GM18858 (cell line): Measurements from ENCODE around the gene SEPTIN11.
A peak's percentile ranks its signal among the peaks of the same experiment; 100 is the strongest.

Experiments used
- ATAC-seq: cut with Tn5 transposase; IDR thresholded peaks from one replicate; pipeline ENCODE4 v1.9.1; 2021; ENCODE audit not compliant: unreplicated experiment

The SEPTIN11 gene

GRCh38 chr4:76977736-76978350 is 28.3 kb downstream of the SEPTIN11 start:
- ATAC-seq: no peak

GRCh38 chr4:76979236-76979635 is 29.7 kb downstream of the SEPTIN11 start:
- ATAC-seq: no peak

GRCh38 chr4:76980261-76980660 is 30.7 kb downstream of the SEPTIN11 start:
- ATAC-seq: no peak

GRCh38 chr4:76981644-76982043 is 32.1 kb downstream of the SEPTIN11 start:
- ATAC-seq: no peak

GRCh38 chr4:76982638-76983584 is 33.4 kb downstream of the SEPTIN11 start:
- no peak for ATAC-seq

- peak; percentile 50 for ATAC-seq
Observed at GRCh38 chr4:76984127-76984526, 34.6 kb downstream of the SEPTIN11 start.

- no peak for ATAC-seq
Observed at GRCh38 chr4:76984788-76985211, 35.2 kb downstream of the SEPTIN11 start.

- ATAC-seq: no peak
Observed at GRCh38 chr4:76987153-76987591, 37.6 kb downstream of the SEPTIN11 start.

- no peak for ATAC-seq
Observed at GRCh38 chr4:76987685-76988084, 38.1 kb downstream of the SEPTIN11 start.

- ATAC-seq: no peak
Observed at GRCh38 chr4:76989391-76990061, 40.0 kb downstream of the SEPTIN11 start.

- ATAC-seq: no peak
Observed at GRCh38 chr4:76990288-76991080, 40.9 kb downstream of the SEPTIN11 start.

GRCh38 chr4:76991161-76991660 is 41.7 kb downstream of the SEPTIN11 start:
- ATAC-seq: no peak

GRCh38 chr4:76993787-76994641 is 44.5 kb downstream of the SEPTIN11 start:
- ATAC-seq: peak; percentile 76

GRCh38 chr4:76995776-76996175 is 46.2 kb downstream of the SEPTIN11 start:
- ATAC-seq: no peak

GRCh38 chr4:76996445-76996844 is 46.9 kb downstream of the SEPTIN11 start:
- no peak for ATAC-seq

GRCh38 chr4:76997077-76997476 is 47.5 kb downstream of the SEPTIN11 start:
- no peak for ATAC-seq

- ATAC-seq: no peak
Observed at GRCh38 chr4:76997532-76997931, 48.0 kb downstream of the SEPTIN11 start.

- no peak for ATAC-seq
Observed at GRCh38 chr4:76998251-76998901, 48.8 kb downstream of the SEPTIN11 start.
